SK-N-SH (cell line): ENCODE data around the gene COQ9. TPM values are rescaled to one million over a fixed set of nuclear protein-coding genes. Genes with fewer than 3 reads are reported as not detected.
"Not testable (repeated sequence)": the region's sequence is repeated elsewhere in the genome, so short reads cannot be mapped to it uniquely, and the experiment has no call there.

Experiments
- CTCF ChIA-PET: fragments of 300-600, 350-600 bp; formaldehyde crosslinking; extraction: SDS; loops from one replicate; lab custom pipeline; 2021; lab: Yijun Ruan, JAX
- POLR2A ChIA-PET: fragments of 350-600 bp; sonication (Branson Sonifier 250); formaldehyde crosslinking; extraction: SDS; loops from one replicate; lab custom pipeline; 2020; ENCODE audit warnings: antibody characterized with exemption, inconsistent platforms; lab: Yijun Ruan, JAX
- DNase-seq: peaks from one replicate; pipeline ENCODE4 v3.0.0; 2012
- H2AFZ ChIP-seq: fragments of 200-600 bp; sonication (generic); 2 replicates; pipeline ENCODE4 v1.8.1; 2016; ENCODE audit warnings: antibody characterized with exemption, mild to moderate bottlenecking, low read depth
- H3F3A ChIP-seq: fragments of 200-600 bp; sonication (generic); replicated peaks from 2 replicates; pipeline ENCODE3; 2016; ENCODE audit warnings: antibody characterized with exemption, mild to moderate bottlenecking; ENCODE audit not compliant: insufficient read depth
- H3K27ac ChIP-seq, 2 experiments: fragments of 200-500 bp in 1 of 2; fragments of 200-600 bp in 1 of 2; sonication (Bioruptor generic) in 1 of 2; sonication (generic), shearing (Covaris generic) in 1 of 2; 2 replicates each; pipeline versions ENCODE4 v1.5.1 to v1.6.1; 2014 to 2016; ENCODE audit warnings: low read depth in 2 of 2, inconsistent platforms in 1 of 2, low read length in 1 of 2, mild to moderate bottlenecking in 1 of 2, mixed read lengths in 1 of 2
- H3K27me3 ChIP-seq: fragments of 200-600 bp; sonication (generic), shearing (Covaris generic); 2 replicates; pipeline ENCODE4 v1.6.1; 2016; ENCODE audit warnings: mixed run types; ENCODE audit not compliant: insufficient read depth
- H3K36me3 ChIP-seq, 2 experiments: fragments of 200-500 bp in 1 of 2; fragments of 200-600 bp in 1 of 2; sonication (Bioruptor generic) in 1 of 2; sonication (generic) in 1 of 2; replicated peaks in 1 of 2; 2 replicates each; pipeline versions ENCODE3 to v1.5.1; 2014 to 2016; ENCODE audit warnings: low read length in 1 of 2, mild to moderate bottlenecking in 1 of 2; ENCODE audit not compliant: insufficient read depth in 2 of 2, control insufficient read depth in 1 of 2
- H3K4me1 ChIP-seq, 2 experiments: fragments of 200-500 bp in 1 of 2; fragments of 200-600 bp in 1 of 2; sonication (Bioruptor generic) in 1 of 2; sonication (generic), shearing (Covaris generic) in 1 of 2; 2 replicates each; pipeline versions ENCODE4 v1.5.1 to v1.6.1; 2014 to 2016; ENCODE audit warnings: low read depth in 1 of 2, low read length in 1 of 2, mixed run types in 1 of 2; ENCODE audit not compliant: insufficient read depth in 2 of 2, control insufficient read depth in 1 of 2
- H3K4me2 ChIP-seq: fragments of 200-600 bp; sonication (generic), shearing (Covaris generic); 2 replicates; pipeline ENCODE4 v1.6.1; 2017; ENCODE audit warnings: mixed run types
- H3K4me3 ChIP-seq, 2 experiments: fragments of 200-500 bp in 1 of 2; fragments of 200-600 bp in 1 of 2; sonication (Bioruptor generic) in 1 of 2; sonication (generic), shearing (Covaris generic) in 1 of 2; 2 replicates each; pipeline versions ENCODE4 v1.5.1 to v1.8.1; 2014 to 2016; ENCODE audit warnings: low read depth in 2 of 2, inconsistent platforms in 1 of 2, low read length in 1 of 2, mild to moderate bottlenecking in 1 of 2, mixed read lengths in 1 of 2, moderate library complexity in 1 of 2
- H3K79me2 ChIP-seq: fragments of 200-600 bp; sonication (generic); 2 replicates; pipeline ENCODE4 v1.8.1; 2017; ENCODE audit warnings: mild to moderate bottlenecking; ENCODE audit not compliant: insufficient read depth
- H3K9ac ChIP-seq: fragments of 200-600 bp; sonication (generic); 2 replicates; pipeline ENCODE4 v1.6.1; 2017; ENCODE audit warnings: mixed run types
- H3K9me2 ChIP-seq: fragments of 200-600 bp; sonication (generic); 2 replicates; pipeline ENCODE4 v1.6.1; 2017; ENCODE audit warnings: mixed run types
- H3K9me3 ChIP-seq: fragments of 200-600 bp; sonication (generic); 2 replicates; pipeline ENCODE4 v1.6.1; 2017; ENCODE audit warnings: mixed run types, mild to moderate bottlenecking, moderate library complexity
- H4K20me1 ChIP-seq: fragments of 200-600 bp; sonication (generic); 2 replicates; pipeline ENCODE4 v1.6.1; 2017; ENCODE audit warnings: mild to moderate bottlenecking, mixed run types; ENCODE audit not compliant: insufficient read depth
- CHD2 ChIP-seq: fragments of 150-350 bp; IDR thresholded peaks from 2 replicates; pipeline ENCODE4 v1.6.1; 2018; ENCODE audit warnings: low read length; ENCODE audit not compliant: partially characterized antibody
- ELF1 ChIP-seq: IDR thresholded peaks from 2 replicates; pipeline ENCODE4 v1.4.0; 2012
- EP300 ChIP-seq, 2 experiments: IDR thresholded peaks; 2 replicates each; pipeline versions ENCODE4 v1.4.0 to v1.6.1; 2012; ENCODE audit warnings: borderline replicate concordance in 1 of 2, low read depth in 1 of 2, low read length in 1 of 2
- EZH2phosphoT487 ChIP-seq: fragments of 200-600 bp; sonication (generic); IDR thresholded peaks from 2 replicates; pipeline ENCODE4 v1.6.1; 2017; ENCODE audit warnings: low read depth, mixed run types, mild to moderate bottlenecking, antibody characterized with exemption, moderate library complexity, borderline replicate concordance
- MEF2A ChIP-seq: IDR thresholded peaks from 2 replicates; pipeline ENCODE4 v1.4.0; 2012; ENCODE audit warnings: low read depth, borderline replicate concordance
- NFIC ChIP-seq: IDR thresholded peaks from 2 replicates; pipeline ENCODE4 v1.4.0; 2012; ENCODE audit warnings: borderline replicate concordance
- POLR2AphosphoS5 ChIP-seq: IDR thresholded peaks from 2 replicates; pipeline ENCODE4 v1.6.1; 2012; ENCODE audit warnings: low read depth, low read length
- RAD21 ChIP-seq: IDR thresholded peaks from 2 replicates; pipeline ENCODE4 v1.6.1; 2012; ENCODE audit warnings: mild to moderate bottlenecking, low read length
- RCOR1 ChIP-seq: fragments of 150-350 bp; IDR thresholded peaks from 2 replicates; pipeline ENCODE4 v1.6.1; 2017; ENCODE audit warnings: antibody characterized with exemption, low read length
- RXRA ChIP-seq: IDR thresholded peaks from 2 replicates; pipeline ENCODE4 v1.4.0; 2012; ENCODE audit warnings: low read depth, mild to moderate bottlenecking, borderline replicate concordance
- SIN3A ChIP-seq: IDR thresholded peaks from 2 replicates; pipeline ENCODE4 v1.6.1; 2012; ENCODE audit warnings: low read depth, mild to moderate bottlenecking, low read length, moderate library complexity, borderline replicate concordance
- SMC3 ChIP-seq: IDR thresholded peaks from 2 replicates; pipeline ENCODE4 v1.6.1; 2012; ENCODE audit warnings: low read depth, low read length, improper control_type of control experiment
- TEAD4 ChIP-seq: IDR thresholded peaks from 2 replicates; pipeline ENCODE4 v1.4.0; 2012; ENCODE audit warnings: mild to moderate bottlenecking, borderline replicate concordance; ENCODE audit not compliant: insufficient read depth
- YY1 ChIP-seq: IDR thresholded peaks from 2 replicates; pipeline ENCODE4 v1.4.0; 2012; ENCODE audit warnings: low read depth, mild to moderate bottlenecking
- WGBS: methylation state at CpG from one replicate; pipeline ENCODE4 v1.1.6; 2017; ENCODE audit warnings: low lambda C conversion rate; 5-methylcytosine and 5-hydroxymethylcytosine counted together
- polyA plus RNA-seq, 3 experiments: library from polyadenylated mRNA; depleted of rRNA; stranded (reverse); fragments of >200 nt; gene quantifications; 2 replicates each; pipeline ENCODE4 v1.2.3, GENCODE V29; 2012
- TF ChIP-seq, protein P1 (sequence below): IDR thresholded peaks from 2 replicates; pipeline ENCODE4 v1.4.0; 2012; ENCODE audit warnings: low read depth
- TF ChIP-seq, protein P2 (sequence below): IDR thresholded peaks from 2 replicates; pipeline ENCODE4 v1.4.0; 2012; ENCODE audit warnings: low read depth, borderline replicate concordance
- TF ChIP-seq, protein P3 (sequence below): fragments of 150-350 bp; IDR thresholded peaks from 2 replicates; pipeline ENCODE4 v1.6.1; 2017; ENCODE audit warnings: antibody characterized with exemption, low read length, low read depth, borderline replicate concordance

Gene COQ9
- polyA plus RNA-seq, 1 of the 3 experiments (the other 2 are of a cell fraction) = 81.2 TPM

DNA sequence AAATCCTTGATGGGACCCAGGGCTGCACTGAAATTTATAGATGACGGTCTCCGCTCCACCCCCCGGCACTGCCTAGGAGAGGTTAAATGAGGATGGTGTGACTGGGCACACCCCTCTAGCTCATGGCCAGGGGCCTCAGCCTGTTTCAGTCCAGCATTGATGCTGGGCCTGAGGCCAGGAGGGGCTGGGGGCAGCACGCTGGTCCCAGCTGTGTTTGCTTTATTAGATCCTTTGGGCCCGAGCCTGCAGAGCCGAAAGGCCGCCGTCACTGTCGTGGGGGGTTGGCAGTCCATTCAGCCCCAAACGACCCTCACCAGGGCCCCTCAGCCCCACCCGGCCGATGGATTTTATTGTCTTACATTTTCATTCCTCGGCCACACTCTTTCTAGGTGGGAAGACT lies 49.8 kb downstream of the COQ9 start (continued):
- no peak for TF ChIP-seq NFIC
- TF ChIP-seq, all 33 proteins: peak for 0

- DNase-seq = no peak
- Histone ChIP-seq H3F3A (no peaks in the 10 kb centered on the region), H4K20me1 (no peaks in the 10 kb centered on the region), H3K9ac (no peak overlapping the region), H3K9me2 (no peaks in the 10 kb centered on the region), H3K4me2 (no peak overlapping the region), H3K36me3 (no peaks in the 10 kb centered on the region), H3K4me3 (no peak overlapping the region), H3K79me2 (no peaks in the 10 kb centered on the region), H3K4me1 (peaks cover 0 to 15% of the 10 kb centered on the region in 2 experiments; a peak in 1 of 4 replicates), H2AFZ (no peak overlapping the region), H3K9me3 (no peaks in the 10 kb centered on the region), H3K27ac (no peak overlapping the region), H3K27me3 (no peaks in the 10 kb centered on the region)
- CTCF ChIA-PET = interaction anchor here (0.6 to 1.0 kb wide), 2 partner anchors 35 to 76 kb away, joined by 3 read pairs; partner anchors contain the start of gene POLR2C
- WGBS = 62% methylated on average over 4 of the region's 4 CpGs
- no peak for TF ChIP-seq RCOR1
- no peak for TF ChIP-seq ELF1
- no peak for TF ChIP-seq CHD2
- no peak for TF ChIP-seq SIN3A
- TF ChIP-seq RAD21 = no peak
- TF ChIP-seq, protein P1, sequence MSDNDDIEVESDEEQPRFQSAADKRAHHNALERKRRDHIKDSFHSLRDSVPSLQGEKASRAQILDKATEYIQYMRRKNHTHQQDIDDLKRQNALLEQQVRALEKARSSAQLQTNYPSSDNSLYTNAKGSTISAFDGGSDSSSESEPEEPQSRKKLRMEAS = no peak
- TF ChIP-seq RXRA = no peak
- POLR2A ChIA-PET = no interaction called here
Observed at GRCh38 chr16:57498031-57498430, 50.8 kb downstream of the COQ9 start.

GRCh38 chr16:57499941-57500340 lies 52.7 kb downstream of the COQ9 start:
- H3K9ac ChIP-seq, DNase-seq, H3K4me3 ChIP-seq, H3F3A ChIP-seq, H3K27ac ChIP-seq, H3K9me2 ChIP-seq, H3K4me2 ChIP-seq, H3K27me3 ChIP-seq, H3K79me2 ChIP-seq, H4K20me1 ChIP-seq, H3K36me3 ChIP-seq, H3K9me3 ChIP-seq, H2AFZ ChIP-seq: not testable (repeated sequence)
- POLR2A ChIA-PET = interaction anchor here (0.7 to 2.0 kb wide), 4 partner anchors 9 to 16 kb away, joined by 3 to 5 read pairs (median 4); no protein-coding TSS in a partner anchor
- CTCF ChIA-PET = interaction anchor here (1.0 to 3.5 kb wide), 5 partner anchors 20 to 149 kb away, joined by 3 to 12 read pairs (median 4); partner anchors contain the start of gene POLR2C
- 94% methylated on average over 11 of the region's 11 CpGs for WGBS
- peaks cover 0 to 25% of the 10 kb centered on the region in 2 experiments; a peak in 1 of 4 replicates for H3K4me1 ChIP-seq

DNA sequence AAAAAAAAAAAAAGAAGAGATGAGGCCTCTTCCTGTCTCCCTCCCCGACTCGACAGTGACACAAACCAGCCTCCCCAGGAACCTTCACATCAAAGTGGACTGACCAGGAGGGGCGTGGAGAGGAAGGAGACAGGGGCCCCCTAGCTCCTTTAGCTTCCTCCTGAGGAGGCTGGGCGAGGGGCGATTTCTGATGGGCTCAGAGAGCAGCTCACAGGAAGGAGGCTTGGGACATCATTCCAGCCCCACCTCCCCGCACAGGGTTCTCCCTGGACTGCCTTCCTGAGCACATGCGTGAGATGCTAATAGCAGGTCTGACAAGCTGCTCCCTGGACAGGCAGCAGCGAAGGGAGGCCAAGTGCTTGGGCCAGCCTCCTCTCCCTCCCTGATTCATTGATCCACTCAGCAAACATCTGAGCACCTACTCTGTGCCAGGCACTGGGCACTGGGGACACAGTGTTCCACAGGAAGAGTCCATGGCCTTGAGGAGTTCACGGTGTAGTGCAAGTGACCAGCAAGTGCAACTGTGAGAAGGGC lies 53.4 kb downstream of the COQ9 start:
- Histone ChIP-seq H3K4me1 (peaks cover 0 to 25% of the 10 kb centered on the region in 2 experiments; a peak in 1 of 4 replicates), H3F3A (no peaks in the 10 kb centered on the region), H3K27ac (peak overlapping the region in 1 of 2 experiments; percentile 72; a peak in 2 of 4 replicates), H3K36me3 (no peaks in the 10 kb centered on the region), H4K20me1 (no peaks in the 10 kb centered on the region), H3K9me3 (no peaks in the 10 kb centered on the region), H3K79me2 (no peaks in the 10 kb centered on the region), H3K27me3 (no peaks in the 10 kb centered on the region), H3K4me2 (no peak overlapping the region), H2AFZ (no peak overlapping the region), H3K4me3 (no peak overlapping the region), H3K9ac (no peak overlapping the region), H3K9me2 (no peaks in the 10 kb centered on the region)
- POLR2A ChIA-PET = interaction anchor here (0.7 to 2.0 kb wide), 4 partner anchors 10 to 17 kb away, joined by 3 to 5 read pairs (median 4); no protein-coding TSS in a partner anchor
- CTCF ChIA-PET = interaction anchor here (1.0 to 3.5 kb wide), 5 partner anchors 19 to 148 kb away, joined by 3 to 12 read pairs (median 4); partner anchors contain the start of gene POLR2C
- DNase-seq = peak; percentile 69
- WGBS = 65% methylated on average over 9 of the region's 9 CpGs
- no peak for TF ChIP-seq TEAD4
- no peak for TF ChIP-seq EZH2phosphoT487
- no peak for TF ChIP-seq SIN3A
- TF ChIP-seq, protein P2, sequence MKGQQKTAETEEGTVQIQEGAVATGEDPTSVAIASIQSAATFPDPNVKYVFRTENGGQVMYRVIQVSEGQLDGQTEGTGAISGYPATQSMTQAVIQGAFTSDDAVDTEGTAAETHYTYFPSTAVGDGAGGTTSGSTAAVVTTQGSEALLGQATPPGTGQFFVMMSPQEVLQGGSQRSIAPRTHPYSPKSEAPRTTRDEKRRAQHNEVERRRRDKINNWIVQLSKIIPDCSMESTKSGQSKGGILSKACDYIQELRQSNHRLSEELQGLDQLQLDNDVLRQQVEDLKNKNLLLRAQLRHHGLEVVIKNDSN = no peak
- TF ChIP-seq, protein P3, sequence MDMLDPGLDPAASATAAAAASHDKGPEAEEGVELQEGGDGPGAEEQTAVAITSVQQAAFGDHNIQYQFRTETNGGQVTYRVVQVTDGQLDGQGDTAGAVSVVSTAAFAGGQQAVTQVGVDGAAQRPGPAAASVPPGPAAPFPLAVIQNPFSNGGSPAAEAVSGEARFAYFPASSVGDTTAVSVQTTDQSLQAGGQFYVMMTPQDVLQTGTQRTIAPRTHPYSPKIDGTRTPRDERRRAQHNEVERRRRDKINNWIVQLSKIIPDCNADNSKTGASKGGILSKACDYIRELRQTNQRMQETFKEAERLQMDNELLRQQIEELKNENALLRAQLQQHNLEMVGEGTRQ = no peak
- no peak for TF ChIP-seq YY1
- no peak for TF ChIP-seq MEF2A
- no peak for TF ChIP-seq SMC3
- no peak for TF ChIP-seq RCOR1
- TF ChIP-seq POLR2AphosphoS5 = no peak
- TF ChIP-seq, protein P1 = no peak
- TF ChIP-seq CHD2 = no peak
- no peak for TF ChIP-seq EP300 (IDR thresholded peaks at IDR 0.05; ENCODE audit: borderline replicate concordance in 1 of 2, low read depth in 1 of 2, low read length in 1 of 2)
